ENCODE data around the gene DDX25.

DDX25 gene

DNA sequence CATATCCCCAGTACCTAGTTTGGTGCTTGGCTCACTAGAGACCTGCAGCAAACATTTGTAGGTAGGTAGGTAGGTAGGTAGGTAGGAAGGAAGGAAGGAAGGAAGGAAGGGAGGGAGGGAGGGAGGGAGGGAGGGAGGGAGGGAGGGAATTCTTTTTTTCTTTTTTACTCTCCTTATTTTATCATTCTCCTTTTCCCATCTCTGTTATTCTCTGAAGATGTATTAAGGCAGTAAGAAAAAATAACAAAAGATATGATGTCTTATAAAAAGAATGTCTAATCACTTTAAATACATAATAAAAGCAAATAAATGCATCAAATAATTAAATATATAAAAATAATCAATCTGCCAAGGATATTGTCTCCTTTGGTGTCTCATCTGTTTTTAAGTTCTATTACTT, 70.0 kb downstream of the DDX25 start:
- TF ChIP-seq ZBTB7A (IDR thresholded peaks at IDR 0.05; ENCODE audit: low read depth) (no peak), RAD21 (IDR thresholded peaks at IDR 0.05; ENCODE audit: low read depth) (no peak), YY1 (IDR thresholded peaks at IDR 0.05; ENCODE audit: low read depth) (no peak), CEBPB (IDR thresholded peaks at IDR 0.05) (no peak), TAF1 (IDR thresholded peaks at IDR 0.05; ENCODE audit: low read depth) (no peak), TEAD4 (IDR thresholded peaks at IDR 0.05) (no peak)
- TF ChIP-seq, protein P1, sequence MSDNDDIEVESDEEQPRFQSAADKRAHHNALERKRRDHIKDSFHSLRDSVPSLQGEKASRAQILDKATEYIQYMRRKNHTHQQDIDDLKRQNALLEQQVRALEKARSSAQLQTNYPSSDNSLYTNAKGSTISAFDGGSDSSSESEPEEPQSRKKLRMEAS (IDR thresholded peaks at IDR 0.05): no peak
- TF ChIP-seq, protein P2, sequence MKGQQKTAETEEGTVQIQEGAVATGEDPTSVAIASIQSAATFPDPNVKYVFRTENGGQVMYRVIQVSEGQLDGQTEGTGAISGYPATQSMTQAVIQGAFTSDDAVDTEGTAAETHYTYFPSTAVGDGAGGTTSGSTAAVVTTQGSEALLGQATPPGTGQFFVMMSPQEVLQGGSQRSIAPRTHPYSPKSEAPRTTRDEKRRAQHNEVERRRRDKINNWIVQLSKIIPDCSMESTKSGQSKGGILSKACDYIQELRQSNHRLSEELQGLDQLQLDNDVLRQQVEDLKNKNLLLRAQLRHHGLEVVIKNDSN (IDR thresholded peaks at IDR 0.05): no peak

DNA sequence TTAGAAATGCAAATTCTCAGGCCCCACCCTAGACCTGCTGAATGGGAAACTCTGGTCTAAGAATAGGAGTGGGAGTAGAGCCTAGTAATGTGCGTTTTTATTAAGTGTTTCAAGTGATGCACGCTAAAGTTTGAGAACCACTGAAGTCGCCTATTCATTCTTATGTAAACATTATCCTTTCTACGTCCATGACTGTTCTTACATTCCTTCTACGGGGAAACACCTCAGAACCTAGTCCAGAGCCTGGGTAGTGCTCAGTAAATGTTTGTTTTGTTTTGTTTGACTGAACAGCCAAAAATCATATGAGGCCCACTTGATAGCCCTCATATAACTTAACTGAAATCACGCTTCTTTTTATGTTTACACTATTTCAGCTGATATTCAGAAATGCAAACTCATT, 71.3 kb downstream of the DDX25 start:
- TF ChIP-seq TAF1 (IDR thresholded peaks at IDR 0.05; ENCODE audit: low read depth) (no peak), ZBTB7A (IDR thresholded peaks at IDR 0.05; ENCODE audit: low read depth) (no peak), TCF12 (IDR thresholded peaks at IDR 0.05; ENCODE audit: low read depth) (no peak), CREB1 (IDR thresholded peaks at IDR 0.05; ENCODE audit: low read depth) (no peak), NFIC (IDR thresholded peaks at IDR 0.05) (no peak), CEBPB (IDR thresholded peaks at IDR 0.05) (no peak), RAD21 (IDR thresholded peaks at IDR 0.05; ENCODE audit: low read depth) (no peak), FOXM1 (IDR thresholded peaks at IDR 0.05; ENCODE audit: borderline replicate concordance, low read depth) (no peak), TEAD4 (IDR thresholded peaks at IDR 0.05) (no peak), EGR1 (IDR thresholded peaks at IDR 0.05) (no peak), EP300 (IDR thresholded peaks at IDR 0.05; ENCODE audit: borderline replicate concordance) (no peak)
- TF ChIP-seq, protein P1 (IDR thresholded peaks at IDR 0.05): no peak
- TF ChIP-seq, protein P2 (IDR thresholded peaks at IDR 0.05): no peak
- TF ChIP-seq, protein P3, sequence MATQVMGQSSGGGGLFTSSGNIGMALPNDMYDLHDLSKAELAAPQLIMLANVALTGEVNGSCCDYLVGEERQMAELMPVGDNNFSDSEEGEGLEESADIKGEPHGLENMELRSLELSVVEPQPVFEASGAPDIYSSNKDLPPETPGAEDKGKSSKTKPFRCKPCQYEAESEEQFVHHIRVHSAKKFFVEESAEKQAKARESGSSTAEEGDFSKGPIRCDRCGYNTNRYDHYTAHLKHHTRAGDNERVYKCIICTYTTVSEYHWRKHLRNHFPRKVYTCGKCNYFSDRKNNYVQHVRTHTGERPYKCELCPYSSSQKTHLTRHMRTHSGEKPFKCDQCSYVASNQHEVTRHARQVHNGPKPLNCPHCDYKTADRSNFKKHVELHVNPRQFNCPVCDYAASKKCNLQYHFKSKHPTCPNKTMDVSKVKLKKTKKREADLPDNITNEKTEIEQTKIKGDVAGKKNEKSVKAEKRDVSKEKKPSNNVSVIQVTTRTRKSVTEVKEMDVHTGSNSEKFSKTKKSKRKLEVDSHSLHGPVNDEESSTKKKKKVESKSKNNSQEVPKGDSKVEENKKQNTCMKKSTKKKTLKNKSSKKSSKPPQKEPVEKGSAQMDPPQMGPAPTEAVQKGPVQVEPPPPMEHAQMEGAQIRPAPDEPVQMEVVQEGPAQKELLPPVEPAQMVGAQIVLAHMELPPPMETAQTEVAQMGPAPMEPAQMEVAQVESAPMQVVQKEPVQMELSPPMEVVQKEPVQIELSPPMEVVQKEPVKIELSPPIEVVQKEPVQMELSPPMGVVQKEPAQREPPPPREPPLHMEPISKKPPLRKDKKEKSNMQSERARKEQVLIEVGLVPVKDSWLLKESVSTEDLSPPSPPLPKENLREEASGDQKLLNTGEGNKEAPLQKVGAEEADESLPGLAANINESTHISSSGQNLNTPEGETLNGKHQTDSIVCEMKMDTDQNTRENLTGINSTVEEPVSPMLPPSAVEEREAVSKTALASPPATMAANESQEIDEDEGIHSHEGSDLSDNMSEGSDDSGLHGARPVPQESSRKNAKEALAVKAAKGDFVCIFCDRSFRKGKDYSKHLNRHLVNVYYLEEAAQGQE (IDR thresholded peaks at IDR 0.05; ENCODE audit: low read depth): no peak

DNA sequence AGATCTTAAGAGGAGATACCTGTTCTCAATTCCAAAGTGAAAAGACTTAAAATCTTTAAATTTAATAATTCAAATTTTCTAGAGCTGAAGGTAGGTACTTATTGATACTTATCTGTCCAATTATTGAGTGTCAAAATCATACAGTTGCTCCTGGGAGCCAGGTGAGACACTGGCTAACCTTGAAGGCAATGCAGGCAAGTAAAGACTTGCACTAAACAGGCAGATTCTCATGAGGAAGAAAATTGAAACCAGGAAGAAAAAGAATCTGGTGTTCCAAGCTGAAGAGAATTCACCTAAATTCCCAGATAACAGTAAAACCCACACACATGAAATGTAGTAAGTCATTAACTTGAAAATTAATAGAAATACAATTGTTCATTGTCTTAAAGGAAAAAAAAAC, 71.8 kb downstream of the DDX25 start:
- TF ChIP-seq TCF12 (IDR thresholded peaks at IDR 0.05; ENCODE audit: low read depth): no peak
- no peak for TF ChIP-seq TAF1 (IDR thresholded peaks at IDR 0.05; ENCODE audit: low read depth)
- no peak for TF ChIP-seq EP300 (IDR thresholded peaks at IDR 0.05; ENCODE audit: borderline replicate concordance)
- TF ChIP-seq FOXM1 (IDR thresholded peaks at IDR 0.05; ENCODE audit: borderline replicate concordance, low read depth): no peak
- no peak for TF ChIP-seq CEBPB (IDR thresholded peaks at IDR 0.05)
- TF ChIP-seq, protein P3 (IDR thresholded peaks at IDR 0.05; ENCODE audit: low read depth): no peak
- TF ChIP-seq EGR1 (IDR thresholded peaks at IDR 0.05): no peak
- no peak for TF ChIP-seq YY1 (IDR thresholded peaks at IDR 0.05; ENCODE audit: low read depth)
- no peak for TF ChIP-seq CREB1 (IDR thresholded peaks at IDR 0.05; ENCODE audit: low read depth)
- TF ChIP-seq TEAD4 (IDR thresholded peaks at IDR 0.05): no peak
- TF ChIP-seq, protein P2 (IDR thresholded peaks at IDR 0.05): no peak
- no peak for TF ChIP-seq NFIC (IDR thresholded peaks at IDR 0.05)
- no peak for TF ChIP-seq ZBTB7A (IDR thresholded peaks at IDR 0.05; ENCODE audit: low read depth)
- TF ChIP-seq, protein P1 (IDR thresholded peaks at IDR 0.05): no peak
- no peak for TF ChIP-seq RAD21 (IDR thresholded peaks at IDR 0.05; ENCODE audit: low read depth)

DNA sequence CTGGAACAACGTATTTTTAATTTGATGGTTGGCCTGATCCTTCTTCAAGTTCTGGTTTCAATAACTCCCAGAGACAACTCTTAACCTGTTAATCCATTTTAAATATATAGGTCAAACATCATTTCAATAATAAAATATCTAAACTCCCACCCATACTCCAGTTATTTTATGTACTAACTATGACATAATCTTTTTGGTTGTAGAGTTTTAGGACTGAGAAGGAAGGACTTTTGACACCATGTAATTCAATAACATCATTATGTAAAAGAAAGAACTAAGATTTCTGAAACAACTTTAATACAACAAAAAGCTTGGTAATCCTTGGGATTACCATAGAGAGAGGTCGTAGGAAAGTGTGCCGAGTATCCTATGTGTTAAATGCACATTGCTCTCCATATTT, 73.0 kb downstream of the DDX25 start:
- TF ChIP-seq YY1 (IDR thresholded peaks at IDR 0.05; ENCODE audit: low read depth) (no peak), CREB1 (IDR thresholded peaks at IDR 0.05; ENCODE audit: low read depth) (no peak), CEBPB (IDR thresholded peaks at IDR 0.05) (no peak), EP300 (IDR thresholded peaks at IDR 0.05; ENCODE audit: borderline replicate concordance) (no peak), FOXM1 (IDR thresholded peaks at IDR 0.05; ENCODE audit: borderline replicate concordance, low read depth) (no peak), TEAD4 (IDR thresholded peaks at IDR 0.05) (no peak)
- TF ChIP-seq, protein P2 (IDR thresholded peaks at IDR 0.05): no peak
- TF ChIP-seq, protein P3 (IDR thresholded peaks at IDR 0.05; ENCODE audit: low read depth): no peak
- TF ChIP-seq, protein P1 (IDR thresholded peaks at IDR 0.05): no peak

All from Ishikawa (cell line).